ENCODE measurements around the gene CTIF.

The CTIF gene

DNA sequence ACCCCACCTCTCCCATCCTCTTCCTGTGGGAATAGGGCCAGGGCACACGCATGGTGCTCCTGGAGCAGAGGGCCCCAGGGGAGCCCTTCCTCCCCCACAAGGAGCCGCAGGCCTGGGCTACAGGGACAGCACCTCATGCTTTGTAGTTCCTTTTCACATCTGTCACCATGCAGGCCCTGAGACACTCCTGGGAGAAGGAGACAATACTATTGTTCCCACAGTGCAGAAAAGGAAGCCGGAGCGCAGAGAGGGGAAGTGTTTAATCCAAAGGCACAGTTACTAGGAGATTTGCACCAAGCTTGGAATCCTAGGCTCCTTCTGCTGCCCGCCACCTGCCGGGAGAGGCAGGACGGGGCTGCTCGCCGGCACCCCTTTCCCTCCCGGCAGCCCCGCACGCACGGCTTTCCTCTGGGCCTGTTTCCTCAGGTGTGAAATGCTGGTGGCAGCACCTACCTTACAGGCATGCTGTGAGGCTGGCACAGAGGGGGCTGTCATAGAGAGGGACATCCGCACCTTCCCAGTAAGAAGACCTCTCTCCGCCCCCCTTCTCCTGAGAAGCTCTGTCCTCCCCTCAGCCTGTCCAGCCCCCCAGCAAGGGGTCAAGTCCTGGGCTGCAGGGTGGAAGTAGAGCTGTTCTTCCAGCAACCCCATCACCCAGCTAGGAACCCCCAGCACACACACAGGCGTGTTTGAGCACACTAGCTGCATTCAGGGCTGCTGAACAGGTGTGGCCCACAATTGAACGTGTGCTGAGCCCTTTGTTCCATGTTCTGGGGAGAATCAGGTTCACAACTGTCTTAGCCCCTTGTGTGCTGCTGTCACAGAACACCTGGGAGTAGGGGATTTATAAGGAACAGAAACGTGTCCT is 349.3 kb downstream of the CTIF start:
- no peak for DNase-seq (ENCODE audit: low spot score)

DNA sequence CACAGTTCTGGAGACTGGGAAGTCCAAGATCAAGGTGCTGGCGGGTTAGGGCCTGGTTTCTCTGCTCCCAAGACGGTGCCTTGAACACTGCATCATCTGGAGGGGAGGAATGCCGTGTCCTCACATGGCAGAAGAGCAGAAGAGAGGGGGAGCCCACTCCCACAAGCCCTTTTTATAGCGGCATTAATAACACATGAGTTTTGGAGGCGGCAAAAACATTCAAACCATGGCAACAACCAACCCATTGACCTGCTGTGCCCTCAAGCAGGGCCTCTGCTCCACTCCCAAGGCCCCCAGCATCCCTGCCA is 349.9 kb downstream of the CTIF start:
- no peak for DNase-seq (ENCODE audit: low spot score)

GRCh38 chr18:48889115-48889941 is 350.5 kb downstream of the CTIF start:
- peak; percentile 46 for DNase-seq (ENCODE audit: low spot score)

GRCh38 chr18:48889981-48890762 is 351.3 kb downstream of the CTIF start:
- no peak for DNase-seq (ENCODE audit: low spot score)

GRCh38 chr18:48891721-48892120 is 352.9 kb downstream of the CTIF start:
- no peak for DNase-seq (ENCODE audit: low spot score)

- no peak for DNase-seq (ENCODE audit: low spot score)
Observed at GRCh38 chr18:48892146-48892855, 353.5 kb downstream of the CTIF start.

GRCh38 chr18:48893061-48893607 is 354.3 kb downstream of the CTIF start:
- DNase-seq (ENCODE audit: low spot score) = no peak

DNA sequence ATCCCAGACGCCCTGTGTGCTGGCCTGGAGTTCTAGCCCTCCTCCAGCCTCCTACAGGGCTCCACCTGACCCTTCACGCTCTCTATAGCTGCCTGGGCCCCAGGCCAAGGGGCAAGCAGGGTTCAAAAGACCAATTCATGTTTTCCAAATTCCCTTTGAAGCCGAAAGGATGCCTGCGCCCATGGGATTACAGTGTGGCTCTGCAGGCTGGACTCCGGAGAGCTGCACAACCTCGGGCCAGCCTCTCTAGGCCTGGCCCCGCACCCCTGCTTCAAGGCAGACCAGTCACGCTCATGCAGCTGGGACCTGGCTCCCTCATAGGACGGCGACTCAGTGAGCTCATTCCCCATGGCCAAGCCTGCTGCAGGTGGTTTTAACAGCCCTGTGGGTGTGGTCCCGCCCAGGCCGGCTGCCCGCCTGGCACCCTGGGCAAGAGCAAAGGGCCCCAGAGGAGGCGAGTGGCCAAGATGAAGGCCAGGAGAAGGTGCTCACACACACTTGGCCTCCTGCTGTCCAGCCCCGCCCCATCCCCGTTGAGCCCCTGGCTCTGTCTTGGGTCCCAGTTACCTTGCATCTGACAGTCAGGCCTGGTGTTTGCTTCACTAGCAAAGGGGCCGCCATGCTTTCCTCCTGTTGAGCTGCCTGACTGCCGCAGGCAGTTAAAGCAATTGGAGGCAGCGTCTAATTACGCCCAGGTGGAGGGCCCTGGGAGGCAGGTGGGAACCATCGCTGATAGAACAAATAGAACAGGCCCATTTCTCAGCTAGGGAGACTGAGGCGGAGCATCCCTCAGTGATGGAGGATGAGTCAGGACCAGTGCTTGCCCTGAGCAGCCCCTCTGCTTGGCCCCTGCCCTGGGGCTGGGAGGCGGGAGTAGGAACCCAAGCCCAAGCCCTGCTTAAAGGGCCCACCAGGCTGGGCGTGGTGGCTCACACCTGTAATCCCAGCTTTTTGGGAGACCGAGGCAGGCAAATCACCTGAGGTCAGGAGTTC is 355.1 kb downstream of the CTIF start:
- DNase-seq (ENCODE audit: low spot score) = no peak

DNA sequence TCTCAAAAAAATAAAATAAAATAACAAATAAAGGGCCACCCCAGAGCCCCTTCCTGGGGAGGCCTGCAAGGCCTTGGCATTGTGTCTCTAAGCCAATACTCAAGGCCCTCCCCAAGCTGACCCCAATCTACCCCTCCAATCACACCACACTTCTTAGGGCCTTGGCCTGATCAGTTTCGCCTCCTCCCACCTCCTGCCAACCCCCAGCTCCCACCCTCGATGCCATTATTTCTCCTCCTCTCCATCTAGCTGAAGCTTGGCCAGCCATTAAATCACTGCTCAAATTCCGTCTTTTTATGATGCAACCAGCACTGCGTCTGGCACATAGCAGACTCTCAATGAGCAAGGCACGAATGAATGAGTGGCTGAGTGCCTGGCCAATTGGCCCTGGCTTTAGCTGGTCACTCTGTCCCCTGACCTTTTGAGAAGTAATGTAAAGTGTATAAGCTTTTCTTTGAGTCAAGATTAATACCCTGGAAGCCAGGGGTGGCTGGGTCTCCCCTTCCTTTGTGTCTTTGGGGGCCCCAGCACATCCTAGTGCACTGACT is 356.0 kb downstream of the CTIF start:
- no peak for DNase-seq (ENCODE audit: low spot score)

DNA sequence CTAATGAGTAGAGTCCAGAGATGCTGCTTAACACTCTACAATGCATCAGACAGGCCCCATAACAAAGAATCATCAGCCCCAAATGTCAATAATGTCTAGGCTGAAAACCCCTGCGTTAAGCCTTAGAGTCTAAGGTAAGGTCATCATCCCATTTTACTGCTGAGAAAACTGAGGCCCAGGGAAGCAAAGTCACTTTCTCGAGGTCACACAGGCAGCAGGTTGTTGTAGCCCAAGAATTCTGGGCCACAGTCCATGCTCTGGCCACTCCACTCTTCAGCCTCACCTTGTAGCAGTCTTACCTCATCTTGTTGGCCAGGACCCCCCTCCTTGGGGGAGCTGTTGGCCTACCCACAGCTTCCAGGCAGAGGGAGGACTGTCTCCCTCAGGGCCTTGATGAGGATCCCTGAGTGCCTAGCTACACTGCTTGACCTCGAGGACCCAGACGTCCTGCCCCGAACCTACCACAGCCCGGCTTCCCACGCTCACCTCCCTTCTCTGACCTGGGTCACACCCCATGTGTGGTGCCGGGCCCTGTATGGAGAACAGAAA is 357.6 kb downstream of the CTIF start:
- no peak for DNase-seq (ENCODE audit: low spot score)

GRCh38 chr18:48896875-48897511 is 358.2 kb downstream of the CTIF start:
- DNase-seq (ENCODE audit: low spot score) = peak; percentile 73

- no peak for DNase-seq (ENCODE audit: low spot score)
Observed at GRCh38 chr18:48897531-48897930, 358.7 kb downstream of the CTIF start.

- DNase-seq (ENCODE audit: low spot score) = no peak
Observed at GRCh38 chr18:48898521-48898920, 359.7 kb downstream of the CTIF start.

GRCh38 chr18:48899558-48900174 is 360.8 kb downstream of the CTIF start:
- DNase-seq (ENCODE audit: low spot score) = no peak

GRCh38 chr18:48900469-48900868 is 361.6 kb downstream of the CTIF start:
- DNase-seq (ENCODE audit: low spot score) = no peak

- no peak for DNase-seq (ENCODE audit: low spot score)
Observed at GRCh38 chr18:48901145-48902022, 362.6 kb downstream of the CTIF start.

DNA sequence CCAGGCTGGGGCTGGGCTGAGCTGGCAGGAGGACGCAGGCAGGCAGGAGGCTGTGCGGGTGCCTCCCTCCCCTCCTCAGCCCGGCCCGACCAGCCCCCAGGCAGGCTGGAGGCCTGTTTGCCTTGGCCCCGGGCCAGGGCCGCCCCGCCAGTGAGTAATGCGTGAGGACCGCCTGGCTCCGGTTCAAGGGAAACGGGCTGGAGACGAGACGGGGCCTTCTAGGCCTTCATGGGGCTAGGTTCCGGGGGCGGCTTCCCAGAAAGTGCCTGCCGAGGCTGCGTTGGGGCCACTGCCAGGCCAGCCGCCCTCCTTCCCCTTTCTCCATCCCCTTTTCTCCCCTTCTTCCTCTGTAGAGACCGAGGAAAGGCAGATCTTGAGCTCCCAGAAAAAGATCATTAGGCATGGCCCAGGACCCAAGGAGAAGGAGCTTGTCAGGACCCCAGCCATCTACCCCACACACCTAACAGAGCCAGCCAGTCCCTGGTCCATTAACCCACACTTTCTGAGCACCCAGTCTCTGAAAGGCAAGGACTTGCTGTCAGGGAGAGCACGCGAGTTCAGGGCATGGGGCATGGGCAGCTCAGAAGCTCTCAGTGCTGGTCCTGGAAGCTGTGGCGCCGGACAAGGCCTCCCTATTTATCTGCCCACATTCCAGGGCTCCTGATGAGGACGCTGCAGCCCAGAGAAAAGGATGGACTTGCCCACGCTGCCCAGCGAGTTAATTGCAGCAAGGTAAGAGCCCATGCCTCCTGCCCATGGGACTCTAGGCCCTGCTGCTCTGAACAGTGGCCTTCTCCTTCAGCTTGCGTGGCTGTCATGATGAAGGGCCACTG is 363.4 kb downstream of the CTIF start:
- peak; percentile 52 for DNase-seq (ENCODE audit: low spot score)

Data from globus pallidus (tissue), 1 donor.